Cardiac muscle cell (in vitro differentiated cells and primary cell): Measurements from ENCODE around the gene FCHO2. TPM values are rescaled to one million over a fixed set of nuclear protein-coding genes. Genes with fewer than 3 reads are reported as not detected.

Experiments
- DNase-seq, 2 donors: peaks; one replicate each; pipeline versions ENCODE4 v3.0.0 to v3.0.0-alpha.2; 2010 to 2017; ENCODE audit warnings: low read depth in 1 of 2, low spot score in 1 of 2
- H3K27ac ChIP-seq: fragments of 200-600 bp; sonication (generic); 2 replicates; pipeline ENCODE4 v1.5.1; 2016
- H3K27me3 ChIP-seq: fragments of 200-600 bp; sonication (generic); 2 replicates; pipeline ENCODE4 v1.6.0; 2016; ENCODE audit warnings: control low read depth
- H3K36me3 ChIP-seq: fragments of 200-600 bp; sonication (generic); 2 replicates; pipeline ENCODE4 v1.5.1; 2016; ENCODE audit warnings: control low read depth
- H3K4me1 ChIP-seq: fragments of 200-600 bp; sonication (generic); 2 replicates; pipeline ENCODE4 v1.8.1; 2017; ENCODE audit warnings: low read depth, mild to moderate bottlenecking, mixed run types
- H3K4me3 ChIP-seq: fragments of 200-600 bp; sonication (generic); 2 replicates; pipeline ENCODE4 v1.5.1; 2016; ENCODE audit warnings: mild to moderate bottlenecking
- H3K9me3 ChIP-seq: fragments of 200-600 bp; sonication (generic); 2 replicates; pipeline ENCODE4 v1.5.1; 2017; ENCODE audit warnings: low read depth, mild to moderate bottlenecking, control low read depth
- CTCF ChIP-seq: IDR thresholded peaks from 2 replicates; pipeline ENCODE4 v1.5.1; 2012; ENCODE audit warnings: low read depth, mild to moderate bottlenecking, low read length
- polyA plus RNA-seq: library from polyadenylated mRNA; unstranded; fragments of >200 nt; fragmentation: Nextera tagmentation; extraction: Ambion mirVana; gene quantifications from 2 replicates; pipeline ENCODE4 v1.2.1, GENCODE V29; 2016
- total RNA-seq: library from RNA; depleted of rRNA; stranded (reverse); fragments of >200 nt; gene quantifications from 2 replicates; pipeline ENCODE4 v1.2.3, GENCODE V29; 2016

Gene FCHO2
- total and polyA plus RNA-seq, 2 experiments from 2014 or later, result 6.9 to 7.5 TPM

- TF ChIP-seq CTCF, result no peak
- Histone ChIP-seq H3K4me1 (no peaks in the 10 kb centered on the region), H3K27me3 (peaks cover 57% of the 10 kb centered on the region), H3K36me3 (no peaks in the 10 kb centered on the region), H3K27ac (no peak overlapping the region), H3K4me3 (no peak overlapping the region), H3K9me3 (no peaks in the 10 kb centered on the region)
- DNase-seq, result peak in 1 of 2 donors; percentile 25
These were observed 163.8 kb downstream of the FCHO2 start for GRCh38 chr5:73119451-73120157.

GRCh38 chr5:73120222-73121118 is 164.6 kb downstream of the FCHO2 start, which contains the start of gene TMEM171:
TMEM171 (plus strand) TSS chr5:73120575; CDS start chr5:73123374, 2,799 bp downstream.
- no peak within 1 kb of the TSS for H3K27ac ChIP-seq
- no peak for TF ChIP-seq CTCF
- DNase-seq, result peak; percentile 47 to 77

GRCh38 chr5:73121119-73121463 is 165.2 kb downstream of the FCHO2 start:
- TF ChIP-seq CTCF, result no peak
- Histone ChIP-seq H3K27ac (no peak overlapping the region), H3K36me3 (no peaks in the 10 kb centered on the region), H3K9me3 (no peaks in the 10 kb centered on the region), H3K4me1 (no peaks in the 10 kb centered on the region), H3K27me3 (peaks cover 57% of the 10 kb centered on the region), H3K4me3 (peak overlapping the region; percentile 49)
- DNase-seq, result peak in 1 of 2 donors; percentile 24

More at GRCh38 chr5:73120222-73121118, 164.6 kb downstream of the FCHO2 start, which contains the start of gene TMEM171:
- Histone ChIP-seq H3K4me1 (no peaks in the 10 kb centered on the region), H3K36me3 (no peaks in the 10 kb centered on the region), H3K27me3 (peaks cover 57% of the 10 kb centered on the region), H3K4me3 (peak within 1 kb of the TSS; percentile 49), H3K9me3 (no peaks in the 10 kb centered on the region)

GRCh38 chr5:73122875-73123810 is 167.3 kb downstream of the FCHO2 start:
- H3K9me3 ChIP-seq, result no peaks in the 10 kb centered on the region
- H3K4me3 ChIP-seq, result no peak overlapping the region
- H3K27ac ChIP-seq, result no peak overlapping the region
- no peaks in the 10 kb centered on the region for H3K4me1 ChIP-seq
- no peak for TF ChIP-seq CTCF
- no peaks in the 10 kb centered on the region for H3K36me3 ChIP-seq
- peaks cover 56% of the 10 kb centered on the region for H3K27me3 ChIP-seq
- peak in 1 of 2 donors; percentile 83 for DNase-seq

GRCh38 chr5:73125289-73125688 is 169.4 kb downstream of the FCHO2 start:
- Histone ChIP-seq H3K36me3 (no peaks in the 10 kb centered on the region), H3K4me1 (no peaks in the 10 kb centered on the region), H3K27ac (no peak overlapping the region), H3K9me3 (no peaks in the 10 kb centered on the region), H3K27me3 (peaks cover 35% of the 10 kb centered on the region), H3K4me3 (no peak overlapping the region)
- no peak for DNase-seq
- TF ChIP-seq CTCF, result no peak
